PC-3 (cell line): Measurements from ENCODE around the gene LRRC70. TPM values are rescaled to one million over a fixed set of nuclear protein-coding genes. Genes with fewer than 3 reads are reported as not detected.
"Not testable (repeated sequence)": the region's sequence is repeated elsewhere in the genome, so short reads cannot be mapped to it uniquely, and the experiment has no call there.

Experiments used
- ATAC-seq: fragments of 200-7000 bp; cut with Tn5 transposase; 2 replicates; pipeline ENCODE4 v1.9.1; 2020; ENCODE audit warnings: mild to moderate bottlenecking, moderate library complexity
- BruUV-seq: library from RNA; stranded (reverse); fragments of 400-500 nt; replicated peaks from 2 replicates; lab custom pipeline; 2021; lab: Mats Ljungman, UMichigan
- CTCF ChIA-PET: fragments of 300-600 bp; sonication (Branson Sonifier 250); formaldehyde crosslinking; loops from one replicate; lab custom pipeline; 2022; ENCODE audit warnings: antibody characterized with exemption; lab: Charles Lee
- POLR2A ChIA-PET: fragments of 300-600 bp; sonication (Branson Sonifier 250); formaldehyde crosslinking; loops from one replicate; lab custom pipeline; 2022; ENCODE audit warnings: antibody characterized with exemption; ENCODE audit not compliant: unreplicated experiment; lab: Charles Lee
- DNase-seq: peaks from one replicate; pipeline ENCODE4 v3.0.0-alpha.2; 2015
- H2AFZ ChIP-seq: fragments of 300-600 bp; sonication (generic); 2 replicates; pipeline ENCODE4 v1.6.0; 2016; ENCODE audit warnings: antibody characterized with exemption, low read length
- H3F3A ChIP-seq: fragments of 300-600 bp; sonication (generic); one replicate; pipeline ENCODE4 v1.6.0; 2017; ENCODE audit warnings: antibody characterized with exemption, low read length, control low read depth, mild to moderate bottlenecking; ENCODE audit not compliant: unreplicated experiment
- H3K27ac ChIP-seq: fragments of 300-600 bp; sonication (generic); 2 replicates; pipeline ENCODE4 v1.5.1; 2016; ENCODE audit warnings: mild to moderate bottlenecking, low read length
- H3K27me3 ChIP-seq: fragments of 300-600 bp; sonication (generic); 2 replicates; pipeline ENCODE4 v1.6.1; 2016; ENCODE audit warnings: low read length, mixed read lengths
- H3K36me3 ChIP-seq: fragments of 300-600 bp; sonication (generic); 2 replicates; pipeline ENCODE4 v1.6.1; 2016; ENCODE audit warnings: low read depth, mixed run types, low read length, mixed read lengths
- H3K4me1 ChIP-seq: fragments of 300-600 bp; sonication (generic); 2 replicates; pipeline ENCODE4 v1.5.1; 2016; ENCODE audit warnings: low read length; ENCODE audit not compliant: insufficient read depth
- H3K4me2 ChIP-seq: fragments of 300-600 bp; sonication (generic); 2 replicates; pipeline ENCODE4 v1.6.0; 2016; ENCODE audit warnings: low read length
- H3K4me3 ChIP-seq: fragments of 300-600 bp; sonication (generic); 2 replicates; pipeline ENCODE4 v1.5.1; 2016; ENCODE audit warnings: mild to moderate bottlenecking, low read length, mixed read lengths
- H3K79me2 ChIP-seq: fragments of 300-600 bp; sonication (generic); 2 replicates; pipeline ENCODE4 v1.6.1; 2017; ENCODE audit warnings: low read length, mixed read lengths
- H3K9ac ChIP-seq: fragments of 300-600 bp; sonication (generic); 2 replicates; pipeline ENCODE4 v1.6.0; 2016; ENCODE audit warnings: mild to moderate bottlenecking, low read length
- H3K9me2 ChIP-seq: fragments of 300-600 bp; sonication (generic); replicated peaks from 2 replicates; pipeline ENCODE4 v1.6.1; 2016; ENCODE audit warnings: mixed run types, low read length, mixed read lengths
- H3K9me3 ChIP-seq: fragments of 300-600 bp; sonication (generic); 2 replicates; pipeline ENCODE4 v1.6.1; 2016; ENCODE audit warnings: low read length, mixed read lengths
- H4K20me1 ChIP-seq: fragments of 300-600 bp; sonication (generic); 2 replicates; pipeline ENCODE4 v1.6.1; 2016; ENCODE audit warnings: low read length, mixed read lengths
- CTCF ChIP-seq: fragments of 300-600 bp; sonication (generic); conservative IDR thresholded peaks from 2 replicates; pipeline ENCODE4 v1.5.1; 2017; ENCODE audit warnings: antibody characterized with exemption, low read depth, mild to moderate bottlenecking, low read length
- EZH2 ChIP-seq: fragments of 300-600 bp; sonication (generic); IDR thresholded peaks from one replicate; pipeline ENCODE4 v1.6.1; 2017; ENCODE audit warnings: antibody characterized with exemption, mild to moderate bottlenecking, low read length; ENCODE audit not compliant: unreplicated experiment
- EZH2phosphoT487 ChIP-seq: fragments of 300-600 bp; sonication (generic); IDR thresholded peaks from 2 replicates; pipeline ENCODE4 v1.6.1; 2018; ENCODE audit warnings: mild to moderate bottlenecking, antibody characterized with exemption, low read length, borderline replicate concordance
- intact Hi-C: fragments of 100-400 bp; cut with micrococcal nuclease; formaldehyde crosslinking; loops from 2 replicates; pipeline ENCODE4 v1.9.0; 2023
- total RNA-seq: library from RNA; depleted of rRNA; stranded (reverse); fragments of >200 nt; gene quantifications from 2 replicates; pipeline ENCODE4 v1.2.3, GENCODE V29; 2014

Gene LRRC70
- total RNA-seq, 1 experiment from 2014 or later, result 1.5 TPM

- Histone ChIP-seq H4K20me1 (no peaks in the 10 kb centered on the region), H3K9me2 (no peaks in the 10 kb centered on the region), H3K27ac (no peak overlapping the region), H3K9me3 (no peaks in the 10 kb centered on the region), H3K27me3 (no peaks in the 10 kb centered on the region), H3K9ac (no peak overlapping the region), H3K4me1 (no peaks in the 10 kb centered on the region), H2AFZ (no peak overlapping the region), H3F3A (no peaks in the 10 kb centered on the region), H3K79me2 (no peaks in the 10 kb centered on the region), H3K4me3 (no peak overlapping the region), H3K36me3 (no peaks in the 10 kb centered on the region), H3K4me2 (no peak overlapping the region)
- DNase-seq (no peak), ATAC-seq (no peak)
- no peak for TF ChIP-seq EZH2
- TF ChIP-seq CTCF, result no peak
- no peak for TF ChIP-seq EZH2phosphoT487
- no TSS peak for BruUV-seq
- POLR2A ChIA-PET, result no interaction called here
- CTCF ChIA-PET, result no interaction called here
- intact Hi-C loops, result no loop called here
Measured at GRCh38 chr5:62621280-62621679, 42.7 kb downstream of the LRRC70 start.

GRCh38 chr5:62623271-62623670 is 44.7 kb downstream of the LRRC70 start:
- ChIA-PET CTCF (no interaction called here), POLR2A (no interaction called here)
- H3K79me2 ChIP-seq, result no peaks in the 10 kb centered on the region
- H3F3A ChIP-seq, result no peaks in the 10 kb centered on the region
- intact Hi-C loops, result no loop called here
- H3K9me3 ChIP-seq, result no peaks in the 10 kb centered on the region
- no peaks in the 10 kb centered on the region for H3K9me2 ChIP-seq
- H3K27me3 ChIP-seq, result no peaks in the 10 kb centered on the region
- no peak overlapping the region for H2AFZ ChIP-seq
- BruUV-seq, result no TSS peak
- ATAC-seq, result no peak
- no peak overlapping the region for H3K9ac ChIP-seq
- TF ChIP-seq EZH2phosphoT487 (no peak), EZH2 (no peak), CTCF (no peak)
- no peak for DNase-seq
- no peak overlapping the region for H3K4me2 ChIP-seq
- H4K20me1 ChIP-seq, result no peaks in the 10 kb centered on the region
- H3K4me1 ChIP-seq, result no peaks in the 10 kb centered on the region
- no peak overlapping the region for H3K27ac ChIP-seq
- no peak overlapping the region for H3K4me3 ChIP-seq
- no peaks in the 10 kb centered on the region for H3K36me3 ChIP-seq

GRCh38 chr5:62624436-62624835 is 45.8 kb downstream of the LRRC70 start:
- H3K4me3 ChIP-seq, H2AFZ ChIP-seq, ATAC-seq, H3F3A ChIP-seq, H3K27me3 ChIP-seq, H3K4me2 ChIP-seq, H3K79me2 ChIP-seq, H4K20me1 ChIP-seq, DNase-seq, H3K36me3 ChIP-seq, CTCF ChIA-PET, BruUV-seq, POLR2A ChIA-PET, H3K9me3 ChIP-seq, H3K9ac ChIP-seq, intact Hi-C loops, H3K4me1 ChIP-seq, H3K9me2 ChIP-seq, H3K27ac ChIP-seq: not testable (repeated sequence)
